ENCODE data around the gene NMNAT2. TPM values are rescaled to one million over a fixed set of nuclear protein-coding genes. Genes with fewer than 3 reads are reported as not detected.

NMNAT2 gene
- total and polyA plus RNA-seq, 10 of the 15 experiments (the other 5 are each of a cell fraction or from before 2014, with no cell fraction given), result 0.02 to 2.0 (median 0.60) TPM

DNA sequence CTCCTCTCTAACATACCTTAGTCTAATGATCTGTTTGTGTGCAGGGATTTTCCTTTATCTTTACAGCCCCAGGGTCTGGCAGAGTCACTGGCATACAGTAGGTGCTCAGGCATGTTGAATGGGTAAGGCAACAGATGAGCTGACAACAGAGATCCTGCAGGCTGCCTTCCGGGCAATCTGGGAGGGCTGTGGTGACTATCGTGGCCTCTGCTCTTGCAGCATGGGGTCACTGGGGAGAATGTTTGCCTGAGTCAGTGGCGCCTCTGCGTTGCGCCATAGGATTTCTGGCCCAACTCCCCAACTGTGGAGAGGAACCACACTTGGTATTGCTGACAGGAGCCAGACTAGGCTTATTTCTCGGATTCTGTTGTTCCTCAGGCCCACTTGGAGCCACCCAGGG lies 138.3 kb downstream of the NMNAT2 start:
- Histone ChIP-seq H3K27me3 (replicated peaks in 1 of 2; ENCODE audit: control insufficient read depth in 2 of 2, insufficient read depth in 2 of 2, low read length in 1 of 2) (no peaks in the 10 kb centered on the region), H4K20me1 (ENCODE audit: control insufficient read depth, insufficient read depth) (no peaks in the 10 kb centered on the region), H3K4me1 (ENCODE audit: control insufficient read depth, insufficient read depth, low read length) (peaks cover 3% of the 10 kb centered on the region; the same call in 1 of the 2 replicates), H3K4me3 (no peak overlapping the region), H2AFZ (ENCODE audit: control insufficient read depth, low read depth, low read length) (no peak overlapping the region), H3K4me2 (ENCODE audit: control insufficient read depth, insufficient read depth) (no peak overlapping the region), H3K27ac (ENCODE audit: control insufficient read depth, insufficient read depth) (no peak overlapping the region), H3K9ac (ENCODE audit: control insufficient read depth, insufficient read depth, low read length) (no peak overlapping the region), H3K36me3 (ENCODE audit: control insufficient read depth in 2 of 2, insufficient read depth in 2 of 2, low read length in 1 of 2) (no peaks in the 10 kb centered on the region), H3K79me2 (ENCODE audit: control insufficient read depth, insufficient read depth, low read length) (no peaks in the 10 kb centered on the region), H3K9me3 (replicated peaks; ENCODE audit: control insufficient read depth, insufficient read depth, low read length) (no peaks in the 10 kb centered on the region)
- 65% methylated on average over 6 of the region's 6 CpGs for WGBS (ENCODE audit: insufficient coverage, insufficient replicate concordance, low lambda C conversion rate, missing lambda C conversion rate)
- DNase-seq (ENCODE audit: low read depth, low spot score), result no peak
- RAD21 ChIA-PET (ENCODE audit: unreplicated experiment), result interaction anchor here (1.6 to 7.3 kb wide), 5 partner anchors 9 to 317 kb away, joined by 5 to 114 read pairs (median 23); no protein-coding TSS in a partner anchor
- CTCF ChIA-PET, result interaction anchor here (0.9 to 9.3 kb wide), 7 partner anchors 9 to 319 kb away, joined by 3 to 146 read pairs (median 21); no protein-coding TSS in a partner anchor
- BruUV-seq (replicated peaks), result no TSS peak
- intact Hi-C loops (cut with micrococcal nuclease; ENCODE audit: unreplicated experiment), result loop anchor here (5.0 to 10.0 kb wide), 3 partner anchors 65 to 407 kb away; partner anchors contain the start of gene SMG7
- FAIRE-seq, result no peak
- in situ Hi-C loops (cut with MboI), result loop anchor here (10.0 kb wide), 1 partner anchor 265 kb away; no protein-coding TSS in a partner anchor
- SMC1A ChIA-PET (ENCODE audit: uncharacterized antibody, unreplicated experiment), result interaction anchor here (0.7 to 7.0 kb wide), 9 partner anchors 10 to 375 kb away, joined by 3 to 152 read pairs (median 3); partner anchors contain the start of gene APOBEC4
- POLR2A ChIA-PET, result no interaction called here
- TF ChIP-seq, protein P1, sequence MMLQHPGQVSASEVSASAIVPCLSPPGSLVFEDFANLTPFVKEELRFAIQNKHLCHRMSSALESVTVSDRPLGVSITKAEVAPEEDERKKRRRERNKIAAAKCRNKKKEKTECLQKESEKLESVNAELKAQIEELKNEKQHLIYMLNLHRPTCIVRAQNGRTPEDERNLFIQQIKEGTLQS (IDR thresholded peaks at IDR 0.05; ENCODE audit: borderline replicate concordance, extremely low read depth, low read depth, low read length), result no peak
- TF ChIP-seq MXI1 (IDR thresholded peaks at IDR 0.05; ENCODE audit: low read depth, low read length) (no peak), SIX5 (IDR thresholded peaks at IDR 0.05; ENCODE audit: low read depth, low read length, severe bottlenecking) (no peak), TAF1 (IDR thresholded peaks at IDR 0.05; ENCODE audit: borderline replicate concordance, low read depth, low read length) (no peak), CTCF (IDR thresholded peaks at IDR 0.05 in 2 of 3, conservative IDR thresholded peaks at IDR 0.05 in 1 of 3; ENCODE audit: control insufficient read depth in 2 of 3, extremely low read depth in 1 of 3, insufficient read depth in 1 of 3, low read depth in 3 of 3, low read length in 3 of 3) (no peak), MYB (IDR thresholded peaks at IDR 0.05; ENCODE audit: borderline replicate concordance, low read depth, low read length) (no peak), ZNF24 (IDR thresholded peaks at IDR 0.05) (no peak), SUPT20H (IDR thresholded peaks at IDR 0.05; ENCODE audit: borderline replicate concordance, control insufficient read depth, low read depth, low read length) (no peak), CBX3 (IDR thresholded peaks at IDR 0.05; ENCODE audit: borderline replicate concordance, low read depth) (no peak), CBFB (IDR thresholded peaks at IDR 0.05; ENCODE audit: low read depth) (no peak)
- ATAC-seq, result no peak

Measured in GM12878 (cell line).